Endothelial cell of umbilical vein (primary cell): ENCODE data around the gene APLP2.

ENCODE experiments used
- EZH2 ChIP-seq: IDR thresholded peaks from 2 replicates; pipeline ENCODE4 v1.6.1; 2012; ENCODE audit warnings: borderline replicate concordance, low read depth, mild to moderate bottlenecking, moderate library complexity, low read length, inconsistent platforms; ENCODE audit not compliant: severe bottlenecking
- GATA2 ChIP-seq: IDR thresholded peaks from 2 replicates; pipeline ENCODE4 v1.7.0; 2011; ENCODE audit warnings: low read depth, mild to moderate bottlenecking, moderate library complexity, mixed read lengths, low read length; ENCODE audit not compliant: insufficient read length, insufficient read depth
- JUN ChIP-seq: IDR thresholded peaks from 2 replicates; pipeline ENCODE4 v1.6.1; 2011; ENCODE audit warnings: borderline replicate concordance, low read depth; ENCODE audit not compliant: insufficient read length, insufficient read depth
- POLR2A ChIP-seq: IDR thresholded peaks from 2 replicates; pipeline ENCODE4 v1.6.1; 2012; ENCODE audit warnings: low read depth, mild to moderate bottlenecking, control low read depth, low read length
- POLR2AphosphoS5 ChIP-seq: IDR thresholded peaks from 2 replicates; pipeline ENCODE4 v1.6.1; 2012; ENCODE audit warnings: low read depth, mild to moderate bottlenecking, control low read depth, low read length, moderate library complexity; ENCODE audit not compliant: insufficient read depth
- TF ChIP-seq, protein P1 (sequence below), 2 donors: IDR thresholded peaks; 1 replicate in 1 of 2; 2 replicates in 1 of 2; pipeline ENCODE4 v1.5.1; 2011; ENCODE audit warnings: low read length in 2 of 2, mild to moderate bottlenecking in 2 of 2, moderate library complexity in 2 of 2, control low read depth in 1 of 2, inconsistent platforms in 1 of 2, low read depth in 1 of 2; ENCODE audit not compliant: insufficient read depth in 1 of 2; ENCODE audit errors: extremely low read depth in 1 of 2
- TF ChIP-seq, protein P2 (sequence below): IDR thresholded peaks from 2 replicates; pipeline ENCODE4 v1.6.1; 2011; ENCODE audit not compliant: insufficient read depth, insufficient read length

DNA sequence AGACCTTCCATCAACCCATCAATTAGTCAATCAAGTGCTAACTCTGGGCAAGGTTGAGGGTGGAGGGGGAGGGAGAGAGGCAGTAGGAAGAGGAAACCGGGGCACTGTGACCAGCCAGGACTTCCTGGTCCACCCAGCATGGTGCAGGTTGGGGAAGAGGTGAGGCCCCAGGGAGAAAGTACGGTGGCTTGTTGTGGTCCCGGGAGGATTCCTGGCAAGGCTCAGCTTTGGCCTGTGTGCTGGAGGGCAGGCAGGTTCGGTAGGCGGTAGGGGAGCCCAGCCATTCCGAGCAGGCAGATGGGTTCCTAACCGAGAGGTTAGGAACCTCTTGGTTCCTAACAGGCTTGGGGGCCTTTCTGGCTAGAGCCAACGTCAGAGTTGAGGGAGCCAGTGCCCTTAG, 100.7 kb downstream of the APLP2 start:
- TF ChIP-seq, protein P1, sequence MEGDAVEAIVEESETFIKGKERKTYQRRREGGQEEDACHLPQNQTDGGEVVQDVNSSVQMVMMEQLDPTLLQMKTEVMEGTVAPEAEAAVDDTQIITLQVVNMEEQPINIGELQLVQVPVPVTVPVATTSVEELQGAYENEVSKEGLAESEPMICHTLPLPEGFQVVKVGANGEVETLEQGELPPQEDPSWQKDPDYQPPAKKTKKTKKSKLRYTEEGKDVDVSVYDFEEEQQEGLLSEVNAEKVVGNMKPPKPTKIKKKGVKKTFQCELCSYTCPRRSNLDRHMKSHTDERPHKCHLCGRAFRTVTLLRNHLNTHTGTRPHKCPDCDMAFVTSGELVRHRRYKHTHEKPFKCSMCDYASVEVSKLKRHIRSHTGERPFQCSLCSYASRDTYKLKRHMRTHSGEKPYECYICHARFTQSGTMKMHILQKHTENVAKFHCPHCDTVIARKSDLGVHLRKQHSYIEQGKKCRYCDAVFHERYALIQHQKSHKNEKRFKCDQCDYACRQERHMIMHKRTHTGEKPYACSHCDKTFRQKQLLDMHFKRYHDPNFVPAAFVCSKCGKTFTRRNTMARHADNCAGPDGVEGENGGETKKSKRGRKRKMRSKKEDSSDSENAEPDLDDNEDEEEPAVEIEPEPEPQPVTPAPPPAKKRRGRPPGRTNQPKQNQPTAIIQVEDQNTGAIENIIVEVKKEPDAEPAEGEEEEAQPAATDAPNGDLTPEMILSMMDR (IDR thresholded peaks at IDR 0.05; ENCODE audit: extremely low read depth in 1 of 2, insufficient read depth in 1 of 2, low read depth in 1 of 2, low read length in 2 of 2): no peak
- no peak for TF ChIP-seq POLR2AphosphoS5
- no peak for TF ChIP-seq POLR2A
- TF ChIP-seq, protein P2, sequence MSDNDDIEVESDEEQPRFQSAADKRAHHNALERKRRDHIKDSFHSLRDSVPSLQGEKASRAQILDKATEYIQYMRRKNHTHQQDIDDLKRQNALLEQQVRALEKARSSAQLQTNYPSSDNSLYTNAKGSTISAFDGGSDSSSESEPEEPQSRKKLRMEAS: no peak
- no peak for TF ChIP-seq GATA2
- TF ChIP-seq EZH2: no peak
- TF ChIP-seq JUN: no peak
